Right renal cortex interstitium (tissue), 3 donors: ENCODE measurements around the gene SLC11A1. TPM values are rescaled to one million over a fixed set of nuclear protein-coding genes. Genes with fewer than 3 reads are reported as not detected.

Experiments
- DNase-seq, 3 donors: peaks; one replicate each; pipeline ENCODE4 v3.0.0-alpha.2; 2013; ENCODE audit warnings: low read depth in 3 of 3, low spot score in 2 of 3
- polyA plus RNA-seq, 3 donors: library from polyadenylated mRNA; unstranded; fragments of 120-200 nt; gene quantifications; one replicate each; pipeline ENCODE4 v1.2.1, GENCODE V29; 2013; ENCODE audit not compliant: insufficient read length in 3 of 3

The SLC11A1 gene, protein sequence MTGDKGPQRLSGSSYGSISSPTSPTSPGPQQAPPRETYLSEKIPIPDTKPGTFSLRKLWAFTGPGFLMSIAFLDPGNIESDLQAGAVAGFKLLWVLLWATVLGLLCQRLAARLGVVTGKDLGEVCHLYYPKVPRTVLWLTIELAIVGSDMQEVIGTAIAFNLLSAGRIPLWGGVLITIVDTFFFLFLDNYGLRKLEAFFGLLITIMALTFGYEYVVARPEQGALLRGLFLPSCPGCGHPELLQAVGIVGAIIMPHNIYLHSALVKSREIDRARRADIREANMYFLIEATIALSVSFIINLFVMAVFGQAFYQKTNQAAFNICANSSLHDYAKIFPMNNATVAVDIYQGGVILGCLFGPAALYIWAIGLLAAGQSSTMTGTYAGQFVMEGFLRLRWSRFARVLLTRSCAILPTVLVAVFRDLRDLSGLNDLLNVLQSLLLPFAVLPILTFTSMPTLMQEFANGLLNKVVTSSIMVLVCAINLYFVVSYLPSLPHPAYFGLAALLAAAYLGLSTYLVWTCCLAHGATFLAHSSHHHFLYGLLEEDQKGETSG
- polyA plus RNA-seq: under 1 TPM; 0.56 to 0.98 (median 0.68) TPM

DNA sequence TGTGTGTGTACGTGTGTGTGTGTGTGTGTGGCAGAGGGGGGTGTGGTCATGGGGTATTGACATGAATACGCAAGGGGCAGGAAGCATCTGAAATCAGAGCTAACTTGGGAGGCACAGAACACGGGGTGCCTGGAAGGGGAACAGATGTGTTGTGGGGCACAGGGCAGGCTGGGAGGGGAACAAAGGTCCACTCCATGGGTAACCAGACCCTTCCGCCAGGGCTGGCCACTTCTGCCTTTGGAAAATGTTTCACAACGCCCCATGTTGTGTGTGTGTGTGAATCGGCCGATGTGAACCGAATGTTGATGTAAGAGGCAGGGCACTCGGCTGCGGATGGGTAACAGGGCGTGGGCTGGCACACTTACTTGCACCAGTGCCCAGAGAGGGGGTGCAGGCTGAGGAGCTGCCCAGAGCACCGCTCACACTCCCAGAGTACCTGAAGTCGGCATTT lies at the start of gene SLC11A1:
TSS of gene SLC11A1 (plus strand) at position 358 of the 451 bp plus-strand sequence. CDS start 96 bp downstream, outside the sequence.
- DNase-seq: no peak

DNA sequence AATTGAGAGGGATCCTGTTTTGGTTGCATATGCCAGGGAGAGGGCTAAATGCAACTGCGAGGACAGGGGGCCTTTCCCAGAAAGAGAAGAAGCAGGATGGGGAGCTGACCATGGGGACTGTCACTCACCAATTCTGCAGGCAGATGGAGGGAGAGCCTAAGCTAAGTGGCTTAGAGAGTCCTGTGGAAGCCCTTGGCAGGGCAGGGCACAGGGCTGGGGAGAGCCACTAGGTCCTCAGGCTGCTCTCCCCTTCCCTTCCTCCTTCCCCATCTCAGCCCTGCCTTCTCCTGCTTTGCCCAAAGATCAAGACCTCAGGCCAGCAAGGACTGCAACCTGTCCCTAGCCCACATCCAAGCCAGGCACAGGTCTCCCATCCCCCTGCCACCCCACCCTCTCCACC lies 49.8 kb upstream of the SLC11A1 start:
- DNase-seq: no peak

DNA sequence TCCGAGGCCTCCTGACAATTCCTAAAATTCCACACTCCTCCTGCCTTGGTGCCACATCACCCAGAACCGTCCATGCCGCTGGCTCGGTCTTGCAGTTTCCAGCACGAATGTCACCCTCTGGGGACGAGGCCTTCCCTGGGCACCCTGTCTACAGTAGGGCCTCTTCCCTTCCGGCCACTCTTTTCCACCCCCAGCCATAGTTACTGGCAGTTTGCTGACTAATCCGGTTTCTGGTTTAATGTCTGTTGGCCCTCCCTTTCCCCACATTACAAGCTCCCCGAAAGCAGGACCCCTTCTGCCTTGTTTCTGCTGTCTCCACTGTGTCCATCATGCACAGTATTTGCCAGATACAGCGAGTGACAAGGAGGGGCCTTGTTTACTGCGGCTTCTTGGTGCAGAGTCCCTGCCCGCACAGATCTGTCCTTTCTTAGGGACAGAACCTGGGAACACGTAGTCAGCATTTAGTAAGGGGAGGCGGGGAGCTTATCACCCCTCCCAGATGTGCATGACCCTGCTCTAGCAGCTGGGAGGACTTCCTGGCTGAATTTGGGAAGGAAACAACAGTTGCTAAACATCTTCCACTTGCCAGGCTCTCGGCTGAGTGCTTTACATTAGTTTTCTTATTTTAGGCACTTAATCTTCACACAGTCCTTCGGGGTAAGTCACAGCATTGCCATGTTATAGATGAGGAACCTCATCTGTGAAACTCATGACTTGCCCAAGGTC lies 49.0 kb upstream of the SLC11A1 start:
- DNase-seq: no peak

DNA sequence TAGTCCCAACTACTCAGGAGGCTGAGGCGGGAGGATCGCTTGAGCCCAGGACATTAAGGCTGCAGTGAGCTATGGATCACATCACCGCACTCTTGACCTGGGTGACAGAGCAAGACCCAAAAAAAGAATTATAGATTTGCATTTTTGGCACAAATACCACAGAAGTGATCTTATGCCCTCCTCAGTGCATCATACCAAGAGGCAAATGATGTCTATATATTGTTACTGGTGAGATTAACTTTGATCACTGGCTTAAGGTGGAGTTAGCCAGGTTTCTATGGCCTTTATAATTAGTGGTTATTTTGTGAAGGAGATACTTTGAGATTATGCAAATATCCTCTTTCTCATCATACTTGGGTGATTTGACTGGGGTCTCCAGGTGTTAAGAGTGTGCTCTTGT lies 47.5 kb upstream of the SLC11A1 start:
- DNase-seq: no peak

DNA sequence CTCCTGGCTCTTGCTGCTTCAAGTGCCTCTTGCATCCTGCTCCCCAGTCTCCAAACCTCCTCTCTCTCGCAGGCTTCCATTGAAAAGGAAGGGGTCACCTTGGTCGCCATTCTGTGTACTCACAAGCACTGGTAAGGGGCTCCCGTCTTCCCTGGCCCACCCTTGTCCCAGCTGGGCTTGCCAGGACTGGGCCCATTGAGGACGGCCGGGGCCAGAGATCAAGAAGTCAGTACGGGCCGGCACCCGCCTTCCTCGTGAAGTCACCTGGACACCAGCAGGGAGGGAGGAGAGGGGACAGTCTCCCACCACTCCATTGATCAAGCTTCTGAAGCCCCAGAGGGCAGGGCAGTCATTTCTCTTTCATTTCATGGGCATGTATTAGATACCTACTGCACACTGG lies 41.4 kb upstream of the SLC11A1 start:
- no peak for DNase-seq

DNA sequence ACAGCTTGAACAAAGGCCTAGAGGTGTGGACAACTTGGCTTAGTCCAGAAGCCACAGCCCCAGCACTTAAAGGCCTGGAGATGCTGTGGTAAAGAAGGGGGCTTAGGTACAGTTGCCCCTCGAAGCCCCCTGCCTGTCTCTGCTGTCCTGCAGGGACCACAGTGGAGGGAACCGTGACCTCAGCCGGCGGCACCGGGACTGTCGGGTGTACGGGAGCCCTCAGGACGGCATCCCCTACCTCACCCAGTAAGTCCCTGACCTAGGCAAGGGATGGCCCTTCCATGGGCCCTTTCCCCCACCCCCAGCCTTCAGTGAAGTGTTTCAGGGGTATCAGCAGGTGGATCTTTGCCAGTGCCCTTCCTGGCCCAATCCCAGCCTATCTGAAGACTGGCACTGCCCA lies 40.7 kb upstream of the SLC11A1 start:
- no peak for DNase-seq

DNA sequence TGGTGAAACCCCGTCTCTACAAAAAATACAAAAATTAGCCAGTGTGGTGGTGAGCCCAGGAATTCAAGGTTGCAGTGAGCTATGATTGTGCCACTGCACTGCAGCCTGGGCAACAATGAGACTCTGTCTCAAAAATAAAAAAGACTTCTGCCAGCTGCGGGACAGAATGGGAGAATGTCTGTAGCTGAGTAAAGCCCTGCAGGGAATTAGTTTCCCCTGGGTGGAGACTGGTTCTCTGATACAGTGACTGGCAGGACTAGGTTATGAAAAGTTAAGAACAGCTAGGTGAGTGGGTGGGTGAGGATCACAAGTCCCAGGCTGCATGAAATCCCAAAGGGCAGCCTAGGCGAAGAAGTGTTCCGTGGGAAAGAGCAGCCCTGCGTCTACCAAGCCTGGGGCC lies 39.2 kb upstream of the SLC11A1 start:
- DNase-seq: no peak

DNA sequence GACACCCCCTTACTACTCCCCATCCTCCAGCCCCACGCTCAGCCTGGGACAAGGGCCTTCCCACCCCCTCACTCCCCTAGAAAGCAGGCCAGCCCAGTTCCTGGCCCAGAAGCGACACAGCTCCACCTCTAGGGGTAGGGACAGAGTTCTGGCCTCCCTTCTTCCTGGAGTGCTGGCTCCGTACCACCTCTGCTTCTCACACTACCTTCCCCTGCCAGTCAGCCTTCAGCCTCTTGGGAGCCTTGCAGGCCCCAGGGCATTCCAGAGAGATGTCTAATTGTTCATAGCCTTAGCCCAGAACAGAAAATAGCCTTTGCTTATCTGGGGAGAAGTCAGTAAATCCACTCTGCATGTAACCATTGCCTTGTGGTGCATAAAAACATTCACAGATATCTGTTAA lies 38.5 kb upstream of the SLC11A1 start:
- no peak for DNase-seq

DNA sequence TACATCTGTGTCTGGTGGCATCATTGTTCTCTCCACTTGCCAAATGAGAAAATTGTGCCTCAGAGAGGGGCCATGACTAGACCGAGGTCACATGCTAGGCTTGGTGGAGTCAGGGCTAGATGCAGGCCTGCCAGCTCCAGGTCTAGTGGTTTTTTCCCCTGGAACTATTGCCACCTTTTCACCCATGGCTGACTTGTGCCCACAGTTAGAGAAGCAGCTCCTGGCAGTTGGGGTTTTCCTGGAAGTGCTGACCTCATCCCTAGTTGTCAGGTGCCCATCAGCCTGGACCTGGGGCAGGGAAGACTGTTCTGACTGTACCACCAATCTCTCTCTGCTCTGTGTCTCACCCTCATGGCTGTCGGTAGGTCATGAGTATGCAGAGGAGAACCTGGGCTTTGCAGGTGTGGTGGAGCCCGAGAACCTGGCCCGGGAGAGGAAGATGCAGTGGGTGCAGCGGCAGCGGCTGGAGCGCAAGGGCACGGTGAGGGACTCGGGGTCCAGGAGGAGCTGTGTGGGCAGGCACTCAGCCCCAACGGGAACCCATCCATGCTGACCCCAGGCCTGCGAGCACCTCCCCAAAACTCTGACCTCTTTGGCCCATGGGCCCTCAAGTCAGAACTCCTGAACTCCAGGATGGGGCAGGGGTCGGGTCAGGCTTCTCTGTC lies 37.9 kb upstream of the SLC11A1 start:
- no peak for DNase-seq

DNA sequence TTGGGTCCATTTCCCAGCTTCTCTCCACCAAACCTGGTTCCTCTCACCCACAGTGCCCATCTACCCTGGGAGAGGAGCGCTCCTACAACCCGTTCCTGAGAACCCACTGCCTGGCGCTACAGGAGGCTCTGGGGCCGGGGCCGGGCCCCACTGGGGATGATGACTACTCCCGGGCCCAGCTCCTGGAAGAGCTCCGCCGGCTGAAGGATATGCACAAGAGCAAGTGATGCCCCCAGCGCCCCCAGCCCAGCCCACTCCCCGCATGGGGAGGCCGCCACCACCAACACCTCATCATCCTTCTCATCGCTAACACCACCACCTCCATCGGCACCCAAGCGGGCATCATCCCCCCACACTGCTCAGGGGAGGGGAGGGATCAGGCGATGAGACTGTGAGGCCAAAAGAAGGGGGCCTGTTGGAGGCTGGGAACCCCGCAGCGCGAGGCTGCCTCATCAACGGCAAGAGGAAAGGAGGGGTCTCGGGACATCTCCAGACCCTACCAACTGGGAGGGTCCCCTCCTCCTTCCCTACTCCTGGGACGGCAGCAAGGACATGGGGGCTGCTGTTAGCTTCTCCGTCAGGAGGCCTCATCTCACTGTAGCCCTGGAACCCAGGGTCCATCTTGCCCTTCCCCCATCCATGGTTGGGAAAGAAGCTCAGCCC lies 37.2 kb upstream of the SLC11A1 start:
- no peak for DNase-seq

DNA sequence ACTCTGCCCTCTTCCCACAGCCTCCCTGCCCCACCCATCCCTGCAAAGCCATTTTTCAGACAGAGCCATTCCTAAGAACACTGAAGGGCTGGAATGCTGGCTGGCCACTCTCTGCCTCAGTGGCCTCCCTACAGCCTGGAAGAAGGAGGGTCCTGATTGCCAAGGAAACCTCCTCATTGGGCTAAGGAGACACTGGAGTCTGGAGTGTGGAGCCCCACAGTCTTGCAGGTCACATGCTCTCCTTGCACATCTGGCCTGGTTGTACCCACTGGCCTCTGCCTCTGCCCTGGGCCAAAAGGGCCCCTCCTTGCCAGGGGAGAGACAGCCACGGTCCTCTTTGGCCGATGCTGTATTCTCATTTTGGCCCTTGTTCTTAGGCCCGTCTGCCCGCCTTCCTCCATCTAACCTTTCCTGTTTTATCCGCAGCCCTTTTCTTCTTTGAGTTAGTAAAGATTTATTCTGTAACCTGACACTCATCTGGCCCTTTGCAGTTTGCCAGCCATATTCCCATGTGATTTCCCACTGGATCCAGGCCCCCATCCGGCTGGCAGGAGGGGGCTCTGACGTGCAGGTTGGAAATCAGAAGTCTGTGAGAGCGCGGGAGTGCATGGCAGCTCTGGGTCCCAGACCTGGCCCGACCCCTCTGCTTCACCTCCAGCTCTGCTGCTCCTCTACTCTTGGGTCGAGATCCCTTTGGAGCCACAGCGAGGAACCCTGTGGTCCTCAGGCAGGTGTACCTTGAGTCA lies 36.4 kb upstream of the SLC11A1 start:
- DNase-seq: no peak

DNA sequence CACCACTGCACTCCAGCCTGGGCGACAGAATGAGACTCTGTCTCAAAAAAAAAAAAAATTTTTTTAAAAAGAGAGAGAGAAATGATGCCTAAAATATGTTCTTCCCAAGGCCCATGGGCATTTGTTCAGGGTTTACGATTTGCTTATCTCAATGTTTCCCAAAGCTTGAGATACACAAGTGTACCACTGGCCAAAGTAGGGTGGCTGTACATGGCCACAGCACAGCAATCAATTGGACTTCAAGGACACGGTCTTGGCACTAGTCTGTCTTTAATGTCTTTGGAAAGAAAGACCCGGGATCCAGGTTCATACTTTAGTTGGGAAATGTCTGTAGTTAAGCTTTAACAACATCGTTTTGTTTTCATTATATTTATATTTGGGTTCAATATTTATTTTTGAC lies 34.9 kb upstream of the SLC11A1 start:
- no peak for DNase-seq

DNA sequence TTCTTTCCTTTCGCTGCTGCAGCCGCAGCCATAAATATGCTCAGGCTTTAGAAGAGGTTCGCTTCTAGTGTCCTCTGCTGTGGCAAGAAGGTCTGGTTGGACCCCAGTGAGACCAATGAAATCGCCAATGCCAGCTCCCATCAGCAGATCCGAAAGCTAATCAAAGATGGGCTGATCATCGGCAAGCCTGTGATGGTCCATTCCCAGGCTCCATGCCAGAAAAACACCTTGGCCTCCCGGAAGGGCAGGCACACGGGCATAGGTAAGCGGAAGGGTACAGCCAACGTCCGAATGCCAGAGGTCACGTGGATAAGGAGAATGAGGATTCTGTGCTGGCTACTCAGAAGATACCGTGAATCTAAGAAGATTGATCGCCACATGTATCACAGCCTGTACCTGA lies 28.0 kb upstream of the SLC11A1 start:
- no peak for DNase-seq

DNA sequence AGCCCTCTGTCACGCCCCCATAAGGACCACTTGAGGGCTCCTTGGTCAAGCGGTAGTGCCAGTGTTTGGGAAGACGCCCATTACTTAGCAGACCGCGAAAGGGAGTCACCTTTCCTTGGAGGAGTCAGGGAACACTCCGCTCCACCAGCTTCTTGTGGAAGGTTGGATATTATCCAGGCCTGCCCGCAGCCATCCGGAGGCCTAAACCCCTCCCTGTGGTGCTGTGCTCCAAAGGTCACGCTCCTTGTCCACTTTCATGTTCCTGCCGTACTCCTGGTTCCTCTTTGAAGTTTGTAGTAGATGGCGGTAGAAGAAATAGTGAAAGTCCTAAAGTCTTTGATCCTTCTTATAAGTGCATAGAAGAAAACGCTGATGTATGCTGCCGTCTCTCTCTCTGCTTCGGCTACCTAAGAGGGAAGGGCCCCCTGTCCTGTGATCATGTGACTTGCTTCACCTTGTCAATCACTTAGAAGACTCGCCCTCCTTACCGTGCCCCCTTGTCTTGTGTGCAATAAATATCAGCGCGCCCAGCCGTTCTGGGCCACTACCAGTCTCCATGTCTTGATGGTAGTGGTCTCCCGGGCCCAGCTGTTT lies 27.1 kb upstream of the SLC11A1 start:
- DNase-seq: no peak

DNA sequence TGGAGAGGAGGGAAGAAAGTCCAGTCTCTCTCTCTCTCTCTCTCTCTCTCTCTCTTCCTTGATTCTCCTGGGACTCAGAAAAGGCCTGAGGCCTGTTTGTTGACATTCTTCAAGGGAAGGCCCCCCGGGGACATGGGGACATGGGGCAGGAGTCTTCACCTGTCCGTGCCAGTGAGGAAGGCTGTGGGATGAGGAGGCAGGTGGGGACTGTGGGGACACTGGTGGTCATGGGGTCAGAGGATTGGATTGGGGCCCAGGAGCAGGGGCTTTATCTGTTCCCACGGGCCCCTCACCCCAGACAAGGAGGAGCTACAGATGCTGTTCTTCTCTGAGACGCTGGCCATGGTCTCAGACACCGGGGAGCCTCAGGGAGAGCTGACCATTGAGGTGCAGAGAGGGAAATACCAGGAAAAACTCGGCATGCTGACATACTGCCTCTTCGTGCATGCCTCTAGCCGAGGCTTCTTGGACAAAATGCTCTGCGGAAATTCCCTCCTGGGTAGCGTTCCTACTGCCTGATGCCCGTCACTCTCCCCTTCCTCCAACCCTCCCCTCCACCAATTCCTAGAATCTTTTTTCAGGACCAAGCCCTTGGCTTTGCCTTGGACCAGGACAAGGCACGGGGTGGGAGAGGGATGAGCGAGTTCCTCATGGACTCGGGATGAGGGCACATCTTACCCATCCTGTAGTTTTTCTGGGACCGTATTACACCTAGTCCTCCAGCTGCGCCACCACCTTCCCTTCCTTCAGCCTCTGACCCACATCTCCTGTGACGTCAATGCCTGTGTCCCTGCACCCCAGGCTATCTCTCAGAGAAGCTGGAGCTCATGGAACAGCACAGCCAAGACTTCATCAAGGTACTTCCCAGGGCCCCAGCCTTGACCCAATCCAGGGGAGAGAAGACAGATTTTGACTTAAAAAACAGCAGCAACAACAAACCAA lies 24.6 kb upstream of the SLC11A1 start:
- no peak for DNase-seq

DNA sequence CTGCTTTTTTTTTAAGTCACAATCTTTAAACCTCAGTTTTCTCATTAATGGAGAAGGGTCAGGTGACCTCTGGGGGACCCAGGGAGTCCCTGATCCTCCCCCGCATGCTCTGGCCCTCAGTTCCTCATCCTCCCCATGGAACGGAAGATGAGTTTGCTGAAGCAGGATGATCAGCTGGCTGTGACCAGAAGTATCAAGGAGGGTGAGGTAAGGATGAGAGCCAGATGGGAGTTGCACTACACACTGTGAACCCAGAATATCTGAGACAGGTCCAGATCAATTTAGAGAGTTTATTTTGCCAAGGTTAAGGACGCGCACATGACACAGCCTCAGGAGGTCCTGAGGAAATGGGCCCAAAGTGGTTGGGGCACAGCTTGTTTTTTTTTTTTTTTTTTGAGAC lies 21.6 kb upstream of the SLC11A1 start:
- DNase-seq: no peak

DNA sequence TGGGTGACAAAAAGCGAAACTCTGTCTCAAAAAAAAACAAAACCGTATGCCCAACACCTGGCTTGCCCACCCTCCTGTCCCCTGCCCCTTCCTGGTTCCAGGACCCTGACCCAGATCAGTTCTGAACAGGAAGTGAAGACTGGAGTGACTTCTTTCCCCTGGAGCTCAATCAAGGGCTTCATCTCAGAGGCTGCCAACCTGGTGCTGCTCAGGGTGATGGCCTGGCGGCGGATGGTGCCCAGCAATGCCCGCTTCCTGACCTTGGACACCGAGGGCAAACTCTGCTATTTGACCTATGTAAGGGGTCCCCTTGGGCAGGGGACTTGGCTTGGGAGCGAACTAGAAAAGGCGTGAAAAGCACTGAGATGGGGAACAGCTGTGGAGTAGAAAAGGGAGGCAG lies 19.5 kb upstream of the SLC11A1 start:
- DNase-seq: no peak

DNA sequence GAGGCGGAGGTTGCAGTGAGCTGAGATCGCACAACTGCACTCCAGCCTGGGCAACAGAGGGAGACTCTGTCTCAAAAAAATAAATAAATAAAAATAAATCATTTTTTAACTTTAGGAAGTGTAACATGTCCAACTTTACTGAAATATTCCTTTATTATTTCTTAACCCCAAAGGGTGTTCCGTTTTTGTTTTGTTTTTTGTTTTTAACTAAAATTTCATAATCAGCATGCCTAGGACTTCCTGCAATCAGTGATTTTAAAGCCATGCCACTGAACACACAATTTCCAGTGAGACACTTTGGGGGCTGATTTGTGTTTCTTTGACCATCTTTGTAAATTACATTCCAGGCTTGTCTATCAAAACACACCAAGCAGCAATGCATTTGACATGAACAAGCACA lies 18.3 kb upstream of the SLC11A1 start:
- no peak for DNase-seq
